Measurements from ENCODE around the gene PODN. TPM values are rescaled to one million over a fixed set of nuclear protein-coding genes. Genes with fewer than 3 reads are reported as not detected.

Gene PODN
- total and polyA plus RNA-seq, 3 donors from 2014 or later: 69.3 to 104 (median 87.5) TPM

GRCh38 chr1:53025034-53025768 lies 36.8 kb upstream of the PODN start:
- Histone ChIP-seq H3K36me3 (ENCODE audit: low read depth, missing control alignments) (no peaks in the 10 kb centered on the region), H3K9me3 (no peaks in the 10 kb centered on the region), H3K4me1 (peaks cover 10% of the 10 kb centered on the region), H3K27me3 (no peaks in the 10 kb centered on the region), H3K4me3 (no peak overlapping the region), H3K27ac (peak overlapping the region in 1 of 2 donors; percentile 74)
- peak; percentile 69 for DNase-seq
- intact Hi-C loops (cut with DNase I; ENCODE audit: low total_unique reads): no loop called here
- TF ChIP-seq CTCF (IDR thresholded peaks at IDR 0.05): no peak
- TF ChIP-seq POLR2A (IDR thresholded peaks at IDR 0.05): no peak
- 48 to 56% methylated on average over 2 of the region's 2 CpGs for WGBS, 2 donors

GRCh38 chr1:53025769-53026112 lies 36.3 kb upstream of the PODN start:
- 60 to 80% methylated on average over 2 of the region's 2 CpGs for whole genome bisulfite sequencing, 2 donors
- intact Hi-C loops (cut with DNase I; ENCODE audit: low total_unique reads): no loop called here
- Histone ChIP-seq H3K9me3 (no peaks in the 10 kb centered on the region), H3K4me1 (peaks cover 10% of the 10 kb centered on the region), H3K4me3 (no peak overlapping the region), H3K27me3 (no peaks in the 10 kb centered on the region), H3K27ac (peak overlapping the region in 1 of 2 donors; percentile 74), H3K36me3 (ENCODE audit: low read depth, missing control alignments) (no peaks in the 10 kb centered on the region)
- DNase-seq: no peak
- TF ChIP-seq POLR2A (IDR thresholded peaks at IDR 0.05) (no peak), CTCF (IDR thresholded peaks at IDR 0.05) (no peak)

- Histone ChIP-seq H3K4me3 (no peak overlapping the region), H3K36me3 (ENCODE audit: low read depth, missing control alignments) (no peaks in the 10 kb centered on the region), H3K9me3 (no peaks in the 10 kb centered on the region), H3K27ac (no peak overlapping the region), H3K4me1 (peaks cover 10% of the 10 kb centered on the region), H3K27me3 (no peaks in the 10 kb centered on the region)
- no peak for DNase-seq
- 61 to 65% methylated on average over 2 of the region's 2 CpGs for WGBS, 2 donors
- intact Hi-C loops (cut with DNase I; ENCODE audit: low total_unique reads): no loop called here
- no peak for TF ChIP-seq POLR2A (IDR thresholded peaks at IDR 0.05)
- no peak for TF ChIP-seq CTCF (IDR thresholded peaks at IDR 0.05)
Observed at GRCh38 chr1:53026254-53026653, 35.8 kb upstream of the PODN start.

GRCh38 chr1:53031732-53032131 lies 30.3 kb upstream of the PODN start:
- no peak overlapping the region for H3K27ac ChIP-seq
- no peaks in the 10 kb centered on the region for H3K27me3 ChIP-seq
- H3K4me3 ChIP-seq: no peak overlapping the region
- TF ChIP-seq POLR2A (IDR thresholded peaks at IDR 0.05): no peak
- no peak for TF ChIP-seq CTCF (IDR thresholded peaks at IDR 0.05)
- DNase-seq: no peak
- no peaks in the 10 kb centered on the region for H3K36me3 ChIP-seq (ENCODE audit: low read depth, missing control alignments)
- WGBS, 2 donors: 65 to 77% methylated on average over 1 of the region's 1 CpG
- no peaks in the 10 kb centered on the region for H3K4me1 ChIP-seq
- intact Hi-C loops (cut with DNase I; ENCODE audit: low total_unique reads): no loop called here
- H3K9me3 ChIP-seq: no peaks in the 10 kb centered on the region

- H3K27ac ChIP-seq: no peak overlapping the region
- H3K36me3 ChIP-seq (ENCODE audit: low read depth, missing control alignments): no peaks in the 10 kb centered on the region
- TF ChIP-seq CTCF (IDR thresholded peaks at IDR 0.05): no peak
- H3K4me3 ChIP-seq: no peak overlapping the region
- H3K9me3 ChIP-seq: no peaks in the 10 kb centered on the region
- peaks cover 9% of the 10 kb centered on the region for H3K4me1 ChIP-seq
- DNase-seq: no peak
- H3K27me3 ChIP-seq: no peaks in the 10 kb centered on the region
- intact Hi-C loops (cut with DNase I; ENCODE audit: low total_unique reads): no loop called here
- 37 to 73% methylated on average over 4 of the region's 4 CpGs for WGBS, 2 donors
Observed at GRCh38 chr1:53037159-53037558, 24.9 kb upstream of the PODN start.
